Stimulated activated CD8-positive, alpha-beta memory T cell treated with anti-CD3 and anti-CD28 coated beads, Interleukin-2, amount 100 ng/mL, for 1 hour (primary cell): ENCODE results near the gene HTRA1.

Experiments used
- DNase-seq, 2 donors: peaks; one replicate each; pipeline ENCODE4 v3.0.0-alpha.2; 2020; ENCODE audit warnings: low read depth in 2 of 2

The HTRA1 gene

GRCh38 chr10:122553341-122553740 is 92.0 kb downstream of the HTRA1 start:
- DNase-seq: no peak

- no peak for DNase-seq
These were observed 93.0 kb downstream of the HTRA1 start for GRCh38 chr10:122554131-122555036.

DNA sequence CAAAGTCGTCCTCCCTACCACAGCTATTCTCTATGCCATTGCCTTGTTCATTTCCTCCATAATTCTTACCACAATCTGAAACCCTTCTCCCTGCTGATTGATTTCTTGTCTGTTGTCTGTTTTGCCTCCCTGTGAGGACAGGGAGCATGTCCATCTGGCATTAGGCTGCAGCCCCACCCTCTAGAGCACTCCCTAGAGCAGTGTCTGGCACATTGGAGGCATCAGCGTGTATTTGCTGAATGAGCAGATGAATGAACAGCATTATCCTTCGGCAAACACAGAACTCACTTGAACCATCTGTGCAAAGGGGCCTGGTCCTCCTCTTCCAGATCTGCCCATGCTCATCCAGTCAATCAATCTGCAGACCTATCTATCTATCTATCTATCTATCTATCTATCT is 94.1 kb downstream of the HTRA1 start:
- no peak for DNase-seq

- DNase-seq: no peak
These were observed 96.2 kb downstream of the HTRA1 start for GRCh38 chr10:122557516-122557915.

- no peak for DNase-seq
These were observed 97.1 kb downstream of the HTRA1 start for GRCh38 chr10:122558452-122558851.

GRCh38 chr10:122559228-122559627 is 97.9 kb downstream of the HTRA1 start:
- DNase-seq: no peak

GRCh38 chr10:122560279-122560804 is 99.0 kb downstream of the HTRA1 start, which contains the start of gene DMBT1:
Gene DMBT1 (plus strand): TSS chr10:122560754. CDS start chr10:122560771, 17 bp downstream.
- no peak for DNase-seq

DNA sequence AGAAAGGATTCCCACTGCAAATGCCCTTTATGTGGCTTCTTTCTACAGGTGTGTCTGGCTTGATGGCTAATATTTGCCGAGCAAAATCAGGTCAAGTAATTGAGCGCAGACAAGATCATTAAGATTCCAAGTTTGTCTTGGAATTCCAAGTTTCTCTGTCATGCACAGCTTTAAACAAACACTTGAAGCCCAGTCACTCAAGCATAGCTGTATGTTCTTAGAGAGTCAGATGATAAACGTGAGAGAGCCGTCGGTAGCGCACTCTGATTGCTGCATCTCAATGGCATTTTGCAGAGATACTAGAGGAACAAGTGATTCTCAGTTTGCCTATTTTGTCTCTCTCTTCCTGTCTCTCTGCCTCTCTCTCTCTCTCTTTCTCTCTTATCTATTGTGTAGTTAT is 99.9 kb downstream of the HTRA1 start:
- DNase-seq: no peak

DNA sequence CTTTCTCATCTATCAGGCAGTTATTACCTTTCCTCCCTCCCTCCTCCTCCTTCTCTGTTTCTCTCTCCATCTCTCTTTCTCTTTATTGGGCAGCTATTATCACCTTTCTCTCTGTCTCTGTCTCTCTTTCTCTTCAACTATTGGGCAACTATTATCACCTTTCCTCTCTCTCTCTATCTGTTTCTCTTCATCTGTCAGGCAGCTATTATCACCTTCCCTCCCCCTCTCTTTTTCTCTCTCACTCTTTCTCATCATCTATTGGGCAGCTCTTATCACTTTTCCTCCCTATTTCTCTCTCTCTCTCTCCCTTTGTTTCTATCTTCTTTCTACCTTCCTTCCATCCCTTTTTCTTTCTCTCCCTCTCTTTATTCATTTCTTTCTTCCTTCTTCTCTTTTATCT is 100.4 kb downstream of the HTRA1 start:
- no peak for DNase-seq
